COR-L47 (cell line): Measurements from ENCODE around the gene CD300H.
A peak's percentile ranks its signal among the peaks of the same experiment; 100 is the strongest.
"Not testable (repeated sequence)": the region's sequence is repeated elsewhere in the genome, so short reads cannot be mapped to it uniquely, and the experiment has no call there.

Experiments
- DNase-seq: peaks from one replicate; lab custom pipeline; 2025; lab: John Stamatoyannopoulos, UW

CD300H gene

DNA sequence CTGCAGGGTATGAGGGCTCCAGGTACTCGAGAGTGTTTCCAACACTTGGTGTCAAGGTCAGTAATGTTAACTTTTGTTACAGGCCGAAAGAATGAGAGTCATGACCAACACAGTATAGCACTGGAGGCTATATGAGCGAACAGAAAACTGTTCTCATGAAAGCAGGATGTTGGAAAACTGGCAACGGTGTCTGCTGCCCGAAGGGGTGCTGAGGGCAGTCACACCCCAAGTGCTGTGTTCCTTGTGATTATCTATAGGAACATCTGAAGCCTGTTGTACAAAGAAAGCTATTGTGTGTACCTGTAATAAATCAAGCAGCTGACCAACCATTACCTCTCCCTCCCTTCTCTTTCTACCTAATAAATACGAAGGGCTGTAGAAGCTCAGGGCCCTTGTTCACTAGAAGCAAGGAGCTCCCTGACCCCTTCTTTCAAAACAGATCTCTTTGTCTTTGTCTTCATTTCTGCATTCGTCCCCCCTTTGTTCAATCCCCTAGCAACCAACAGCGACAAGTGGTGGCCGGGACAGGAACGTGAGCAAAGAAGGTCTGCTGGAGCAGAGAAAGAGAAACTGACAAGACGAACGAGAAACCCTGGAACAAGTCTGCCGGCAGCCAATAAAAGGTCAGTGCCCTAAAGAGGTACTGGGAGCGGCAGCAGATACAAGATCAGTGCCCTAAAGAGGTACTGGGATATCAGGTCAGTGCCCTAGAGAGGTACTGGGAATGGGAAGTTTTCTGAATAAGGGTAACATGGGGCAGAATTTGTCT is 17.2 kb upstream of the CD300H start:
- no peak for DNase-seq

DNA sequence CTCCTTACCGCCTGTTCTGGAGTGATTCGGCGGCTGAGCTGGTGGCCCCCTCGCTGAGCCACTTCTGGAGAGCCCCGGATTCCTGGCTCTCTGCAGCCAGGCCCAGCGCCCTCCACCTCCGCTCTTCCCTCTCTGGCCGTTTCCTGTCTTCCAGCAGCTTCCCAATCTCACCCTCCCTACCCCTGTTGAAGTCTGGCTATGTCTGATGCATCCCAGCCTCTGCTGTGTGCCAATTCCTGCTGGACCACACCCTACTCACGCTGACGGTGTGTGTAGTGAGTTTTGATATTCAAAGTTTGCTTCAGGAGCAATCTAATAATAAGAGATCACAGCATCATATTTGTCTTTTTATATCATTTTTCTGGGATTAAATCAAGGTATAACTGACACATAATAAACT is 15.3 kb upstream of the CD300H start:
- no peak for DNase-seq

DNA sequence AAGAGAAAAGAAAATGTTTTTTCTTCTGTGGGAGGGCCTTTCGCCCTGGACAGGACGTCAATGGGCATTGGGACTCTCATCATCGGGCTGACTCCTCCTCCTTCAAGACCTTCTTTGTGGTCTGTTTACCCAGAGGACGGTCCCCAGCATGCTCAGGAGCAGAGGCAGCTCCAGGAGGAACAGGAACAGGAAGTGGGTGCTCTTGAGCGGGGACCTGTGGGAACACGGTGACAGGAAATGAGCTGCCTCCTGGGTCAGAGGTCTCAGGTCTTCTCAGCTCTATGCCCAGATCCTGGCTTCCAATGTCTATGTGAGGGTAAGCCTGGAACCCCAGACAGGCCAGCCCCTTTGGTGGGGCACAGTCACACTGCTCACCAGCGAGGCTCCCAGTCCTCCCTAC is 12.6 kb upstream of the CD300H start:
- DNase-seq: no peak

DNA sequence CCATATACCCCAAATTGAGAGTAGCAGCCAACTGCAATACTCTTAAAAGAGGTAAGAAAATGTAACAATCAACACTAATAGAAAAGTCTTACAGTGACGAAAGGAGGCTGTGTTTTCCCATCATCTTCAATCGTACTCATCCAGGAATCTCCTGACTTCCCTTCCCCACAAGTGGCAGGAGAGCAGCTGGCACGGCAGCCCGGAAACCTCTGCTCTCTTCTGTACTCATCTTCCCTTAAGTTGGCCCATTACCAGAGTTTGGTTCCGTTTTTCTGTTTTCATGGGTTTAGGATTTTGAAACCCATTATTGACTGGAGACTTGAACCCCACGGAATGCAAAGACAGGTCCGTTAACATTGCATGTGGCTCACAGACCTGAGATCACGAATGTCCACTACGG is 11.7 kb upstream of the CD300H start:
- DNase-seq: no peak

DNA sequence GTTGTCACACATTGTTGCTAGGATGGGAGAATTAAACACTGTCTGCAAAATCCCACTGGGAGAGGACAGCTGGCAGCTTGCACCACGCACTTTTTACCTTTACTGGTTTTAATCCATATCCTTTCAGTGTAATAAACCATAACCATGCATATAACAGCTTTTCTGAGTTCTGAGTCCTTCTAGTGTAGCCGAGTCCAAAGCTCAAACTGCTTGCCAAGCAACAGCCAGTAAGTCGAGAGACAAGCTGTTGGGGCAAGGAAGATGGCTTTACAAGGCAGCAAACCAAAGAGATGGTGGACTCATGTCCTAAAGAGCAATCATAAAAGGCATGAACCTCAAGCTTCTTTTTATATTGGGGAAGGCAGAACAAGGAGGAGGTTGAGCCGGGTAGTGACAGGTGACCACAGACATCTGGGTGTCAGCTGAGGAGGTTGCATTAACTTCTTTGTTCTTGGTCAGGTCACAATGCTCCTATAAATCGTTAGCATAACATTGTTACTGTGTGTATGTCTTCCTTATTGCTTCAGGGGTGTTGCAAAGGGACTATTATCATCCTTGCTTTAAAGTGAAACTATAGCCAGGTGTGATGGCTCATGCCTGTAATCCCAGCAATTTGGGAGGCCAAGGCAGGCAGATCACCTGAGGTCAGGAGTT is 7.3 kb upstream of the CD300H start:
- no peak for DNase-seq

DNA sequence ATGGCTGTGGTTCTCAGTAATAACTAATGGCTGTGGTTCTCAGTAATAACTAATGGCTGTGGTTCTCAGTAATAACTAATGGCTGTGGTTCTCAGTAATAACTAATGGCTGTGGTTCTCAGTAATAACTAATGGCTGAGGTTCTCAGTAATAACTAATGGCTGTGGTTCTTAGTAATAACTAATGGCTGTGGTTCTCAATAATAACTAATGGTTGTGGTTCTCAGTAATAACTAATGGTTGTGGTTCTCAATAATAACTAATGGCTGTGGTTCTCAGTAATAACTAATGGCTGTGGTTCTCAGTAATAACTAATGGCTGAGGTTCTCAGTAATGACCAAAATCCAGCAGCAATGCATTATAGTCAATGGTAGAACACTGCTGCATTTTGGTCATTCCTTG is 6.3 kb upstream of the CD300H start:
- not testable (repeated sequence) for DNase-seq

DNA sequence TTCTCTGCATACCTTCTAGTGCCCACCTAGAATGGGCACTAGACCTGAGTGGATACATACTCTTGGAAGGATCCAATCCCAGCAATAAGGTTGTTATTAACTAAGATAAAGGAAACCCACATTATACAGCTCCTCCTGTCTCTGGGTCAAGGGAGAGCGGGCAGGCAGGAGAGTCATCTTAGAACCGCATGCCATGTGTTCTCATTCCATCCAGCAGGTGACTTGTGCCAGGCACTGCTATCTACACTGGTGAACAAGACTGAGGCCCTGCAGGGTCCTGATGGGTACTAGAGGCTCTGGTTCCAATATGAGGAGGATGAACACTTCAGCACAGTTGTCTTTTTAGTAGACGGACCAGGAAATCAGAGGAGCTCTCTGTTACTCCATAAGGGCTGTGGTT is 5.9 kb upstream of the CD300H start:
- DNase-seq: no peak

DNA sequence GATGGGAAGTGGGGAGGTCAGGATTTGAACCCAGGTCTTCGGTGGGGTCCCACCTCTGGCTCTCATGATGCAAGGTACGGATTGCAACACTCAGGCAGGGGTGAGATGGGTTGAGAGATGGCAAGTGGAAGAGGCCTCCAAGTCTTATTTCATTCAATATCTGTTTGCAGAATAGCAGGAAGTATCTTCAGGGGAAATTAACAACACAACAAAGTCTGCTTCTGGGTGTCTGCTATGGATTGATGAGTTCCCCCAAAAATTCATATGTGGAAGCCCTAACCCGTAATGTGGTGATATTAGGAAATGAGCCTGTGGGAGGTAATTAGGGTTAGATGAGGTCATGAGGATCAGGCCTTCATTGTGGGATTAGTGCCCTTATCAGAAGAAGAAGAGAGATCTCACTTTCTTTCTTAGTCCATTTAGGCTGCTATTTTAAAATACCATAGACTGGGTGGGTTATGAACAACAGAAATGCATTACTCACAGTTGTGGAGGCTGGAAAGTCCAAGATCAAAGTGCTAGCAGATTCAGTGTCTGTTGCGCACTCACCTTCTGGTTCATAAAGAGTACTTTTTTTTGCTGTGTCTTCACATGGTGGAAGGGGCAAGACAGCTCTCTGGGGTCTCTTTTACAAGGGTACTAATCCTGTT is 4.4 kb upstream of the CD300H start:
- no peak for DNase-seq

DNA sequence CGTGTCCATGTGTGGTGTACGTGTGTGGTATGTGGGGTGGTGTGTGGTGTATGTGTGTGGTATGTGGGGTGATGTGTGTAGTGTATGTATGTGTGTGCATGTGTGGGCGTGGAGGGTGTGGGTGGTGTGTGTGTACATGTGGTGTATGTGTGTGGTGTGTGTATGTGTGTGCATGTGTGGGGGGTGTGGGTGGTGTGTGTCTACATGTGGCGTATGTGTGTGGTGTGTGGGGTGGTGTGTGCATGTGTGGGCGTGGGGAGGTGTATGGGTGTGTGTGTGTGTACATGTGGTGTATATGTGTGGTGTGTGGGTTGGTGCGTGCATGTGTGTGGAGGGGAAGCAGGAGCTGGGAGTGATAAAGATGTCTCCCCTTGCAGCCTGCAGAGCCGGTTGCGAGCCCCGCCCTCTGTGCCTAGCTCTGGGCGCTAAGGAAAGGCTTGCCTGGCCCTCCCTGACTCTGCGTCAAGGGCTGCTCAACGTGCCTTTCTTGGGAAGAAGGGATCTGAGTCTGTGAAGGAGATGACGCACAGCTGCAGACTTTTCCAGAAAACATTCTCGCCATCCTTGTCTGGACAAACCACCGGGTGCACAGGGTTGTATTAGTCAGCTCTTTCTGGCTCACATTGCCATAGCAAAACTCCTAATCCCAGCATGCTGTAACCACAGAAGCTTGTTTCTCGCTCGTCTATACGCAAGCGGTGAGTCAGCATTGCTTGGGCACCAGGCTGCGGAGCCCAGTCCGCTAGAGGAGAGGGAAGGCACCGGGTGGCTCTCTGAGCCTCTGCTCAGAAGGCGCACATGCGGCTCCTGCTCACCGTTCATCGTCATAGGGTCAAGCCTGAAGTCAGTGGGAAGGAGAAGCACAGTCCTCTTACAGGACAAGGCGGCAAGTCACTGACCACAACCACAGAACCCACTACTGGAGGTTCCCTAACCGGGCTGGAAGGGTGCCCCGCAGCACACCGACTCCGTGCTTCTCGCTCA is 2.0 kb upstream of the CD300H start:
- no peak for DNase-seq

DNA sequence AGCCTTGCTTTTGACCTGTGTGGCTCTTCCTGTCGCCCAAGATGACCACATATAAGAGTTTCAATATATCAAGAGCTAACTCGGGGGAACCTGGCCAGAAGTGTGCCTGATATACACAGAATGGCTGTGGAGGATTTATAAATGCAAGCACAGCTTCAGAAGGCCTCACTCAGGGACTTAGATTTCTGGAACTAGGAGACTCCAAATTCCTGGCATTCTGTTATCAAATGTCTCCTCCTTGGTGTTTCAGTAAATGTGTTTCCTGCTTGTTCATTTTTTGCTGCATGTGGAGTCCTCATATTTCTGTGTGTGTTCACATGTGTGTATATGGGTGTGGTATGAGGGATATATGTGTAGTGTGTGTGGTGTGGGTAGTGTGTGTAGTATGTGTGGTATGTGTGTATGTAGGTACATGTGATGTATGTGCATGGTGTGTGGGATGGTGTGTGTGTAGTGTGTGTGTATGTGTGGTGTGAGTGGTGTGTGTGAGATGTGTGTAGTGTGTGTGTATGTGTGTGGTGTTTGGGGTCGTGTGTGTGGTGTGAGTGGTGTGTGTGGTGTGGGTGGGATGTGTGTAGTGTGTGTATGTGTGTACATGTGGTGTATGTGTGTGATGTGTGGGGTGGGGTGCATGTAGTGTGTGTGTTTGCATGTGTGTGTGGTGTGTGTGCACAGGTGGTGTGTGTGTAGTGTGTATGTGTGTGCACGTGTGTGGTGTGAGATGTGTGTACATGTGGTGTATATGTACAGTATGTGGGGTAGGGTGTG is 981 bp upstream of the CD300H start:
- no peak for DNase-seq

DNA sequence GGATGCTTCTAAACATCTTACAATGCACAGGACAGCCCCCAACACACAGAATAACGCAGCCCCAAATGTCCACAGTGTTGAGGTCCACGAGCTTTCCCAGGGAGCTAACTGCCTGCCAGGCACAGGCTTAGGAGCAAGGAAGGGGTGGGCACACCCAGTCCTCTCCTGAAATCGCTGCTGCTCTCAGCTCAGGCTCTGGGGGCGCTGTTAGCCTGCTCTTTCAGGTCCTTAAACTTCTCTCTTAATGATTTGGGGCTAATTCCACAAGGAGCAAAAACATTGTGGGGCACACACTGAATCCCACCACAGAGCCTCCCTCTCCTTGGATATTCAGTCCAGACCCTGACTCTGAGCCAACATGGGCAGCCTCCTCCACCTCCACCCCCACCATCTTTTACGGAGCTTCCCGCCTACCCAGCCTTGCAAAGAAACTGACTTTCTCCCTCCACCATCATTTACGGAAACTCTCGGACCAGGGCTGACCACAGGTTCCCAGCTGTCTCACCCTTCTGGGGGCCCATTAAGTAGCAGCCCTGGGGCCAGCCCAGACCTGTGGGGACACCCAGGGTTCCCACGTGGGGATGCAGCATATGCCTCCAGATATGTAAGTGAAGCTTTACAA is 1.1 kb downstream of the CD300H start:
- peak; percentile 33 for DNase-seq

DNA sequence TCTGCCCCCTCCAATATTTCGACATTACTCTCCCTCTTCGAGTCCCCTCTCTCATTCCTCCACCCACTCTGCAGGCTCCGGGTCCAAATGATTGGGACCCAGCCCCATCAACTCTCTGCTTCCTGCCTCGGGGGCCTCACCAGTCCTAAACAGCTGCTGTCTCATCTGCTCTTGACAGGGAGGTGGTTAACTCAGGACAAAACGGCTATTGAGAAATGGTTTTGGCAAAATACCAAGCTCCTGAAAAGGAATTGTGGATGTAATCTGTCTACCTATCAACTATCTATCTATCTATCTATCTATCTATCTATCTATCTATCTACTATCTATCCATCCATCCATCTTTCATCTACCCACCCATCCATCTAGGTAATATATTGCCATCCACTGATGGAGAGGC is 2.2 kb downstream of the CD300H start:
- no peak for DNase-seq

DNA sequence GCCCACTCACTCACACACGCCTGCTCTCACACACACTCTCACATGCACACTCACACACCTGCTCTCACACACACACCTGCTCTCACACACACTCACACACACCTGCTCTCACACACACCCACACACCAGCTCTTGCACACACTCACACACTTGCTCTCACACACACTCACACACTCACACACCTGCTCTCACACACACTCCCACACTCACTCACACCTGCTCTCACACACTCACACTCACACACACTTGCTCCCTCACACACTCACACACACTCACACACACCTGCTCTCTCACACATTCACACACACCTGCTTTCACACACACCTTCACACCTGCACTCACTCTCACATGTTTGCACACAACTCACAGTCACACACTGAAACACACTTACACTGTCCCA is 4.0 kb downstream of the CD300H start:
- DNase-seq: no peak

DNA sequence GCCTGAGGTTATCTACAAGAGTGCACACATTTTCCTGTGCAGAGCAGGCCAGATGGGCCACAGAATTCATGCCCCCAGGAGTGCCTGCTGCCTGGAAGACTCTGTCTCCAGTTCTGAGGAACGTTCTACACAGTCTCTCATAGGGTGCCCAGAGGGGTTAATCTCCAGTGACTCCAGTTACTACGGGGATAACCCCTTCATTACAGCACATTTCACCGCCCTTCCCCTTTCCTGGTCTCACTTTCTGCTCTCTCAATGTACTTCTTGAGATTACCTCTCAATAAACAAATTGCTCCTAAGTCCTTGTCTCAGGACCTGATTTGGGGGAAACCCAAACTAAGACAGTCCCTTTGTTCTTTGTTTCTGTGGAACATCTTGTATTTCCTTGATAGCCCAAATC is 5.7 kb downstream of the CD300H start:
- DNase-seq: no peak

DNA sequence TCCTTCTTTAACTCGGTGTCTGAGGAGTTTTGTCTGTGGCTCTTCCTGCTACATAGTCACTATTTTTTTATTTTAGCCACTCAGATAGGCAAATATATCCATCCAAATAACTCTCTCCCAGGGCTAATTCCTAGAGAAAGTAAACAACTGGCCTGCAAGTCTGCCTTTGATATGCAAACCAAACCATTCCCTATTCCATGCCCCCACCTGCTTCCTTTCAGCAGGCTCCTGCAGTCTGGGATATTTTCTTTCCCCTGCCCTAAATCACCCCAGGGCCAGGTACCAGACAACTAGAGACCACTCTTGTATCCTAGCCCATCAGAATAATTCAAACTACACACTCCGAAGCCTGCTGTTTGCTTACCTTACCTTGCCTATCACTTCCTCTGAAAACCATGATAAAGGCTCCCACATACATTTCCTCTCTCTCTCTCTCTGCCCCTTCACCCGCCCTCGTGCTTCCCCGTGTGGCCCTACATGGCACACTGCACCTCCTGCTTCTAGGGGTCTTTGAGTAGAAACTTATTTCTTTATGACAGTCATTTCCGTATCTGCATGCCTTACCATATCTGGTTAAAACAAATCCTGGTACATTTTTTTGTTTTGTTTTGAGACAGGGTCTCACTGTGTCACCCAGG is 8.3 kb downstream of the CD300H start:
- no peak for DNase-seq

DNA sequence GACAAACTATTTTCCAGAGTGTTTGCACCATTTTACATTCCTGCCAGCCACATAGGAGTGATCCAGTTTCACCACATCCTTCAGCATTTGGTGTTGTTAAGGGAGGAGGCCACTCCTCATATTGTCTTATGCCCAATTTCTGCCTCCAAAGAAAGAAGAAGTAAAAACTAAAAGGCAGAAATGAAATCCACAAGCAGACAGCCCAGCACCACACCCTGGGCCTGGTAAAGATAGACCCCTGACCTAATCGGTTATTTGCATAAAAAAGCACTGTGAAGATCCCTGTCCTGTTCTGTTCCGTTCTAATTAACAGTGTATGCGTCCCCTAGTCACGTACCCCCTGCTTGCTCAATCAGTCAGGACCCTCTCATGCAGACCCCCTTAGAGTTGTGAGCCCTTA is 8.9 kb downstream of the CD300H start:
- DNase-seq: not testable (repeated sequence)

DNA sequence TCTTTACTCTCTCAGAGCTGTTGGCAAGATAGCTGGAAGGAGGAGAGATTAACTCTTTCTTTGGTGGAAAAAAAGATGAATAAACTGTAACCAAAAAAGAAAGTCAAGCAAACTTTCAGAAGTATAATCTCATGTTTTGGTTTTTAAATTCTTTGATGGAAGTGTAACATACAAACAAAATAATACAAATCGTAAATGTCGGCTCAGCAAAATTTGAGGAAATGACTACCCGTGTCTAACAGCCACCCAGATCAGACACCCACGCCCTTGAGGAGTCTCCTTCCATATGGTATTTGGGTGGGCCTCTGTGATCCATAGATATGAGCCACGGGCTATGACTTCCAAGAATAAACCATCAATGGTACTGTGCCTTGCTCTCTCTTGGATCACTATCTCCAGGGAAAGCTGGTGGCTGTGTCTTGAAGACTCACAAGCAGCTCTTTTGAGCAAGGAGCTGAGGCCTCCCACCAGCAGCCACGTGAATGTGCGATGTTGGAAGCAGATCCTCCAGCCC is 11.8 kb downstream of the CD300H start:
- DNase-seq: no peak

DNA sequence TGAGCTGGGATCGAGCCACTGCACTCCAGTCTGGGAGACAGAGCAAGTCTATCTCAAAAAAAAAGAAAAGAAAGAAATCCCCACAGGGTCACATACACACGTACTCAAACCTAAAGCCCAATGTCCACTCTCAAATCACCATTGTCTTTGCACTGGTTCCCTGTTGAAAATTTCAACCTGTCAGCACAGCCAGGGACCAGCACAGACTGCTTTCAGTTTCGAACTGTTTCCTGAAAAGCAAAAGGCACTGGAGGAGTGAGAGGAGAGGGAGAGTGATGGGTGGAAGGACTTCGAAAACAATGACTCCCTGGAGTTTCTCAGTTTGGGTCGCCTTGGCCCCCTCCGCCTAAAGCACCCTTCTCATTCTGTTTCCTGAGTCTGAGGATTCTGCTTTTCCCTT is 12.4 kb downstream of the CD300H start:
- DNase-seq: no peak

DNA sequence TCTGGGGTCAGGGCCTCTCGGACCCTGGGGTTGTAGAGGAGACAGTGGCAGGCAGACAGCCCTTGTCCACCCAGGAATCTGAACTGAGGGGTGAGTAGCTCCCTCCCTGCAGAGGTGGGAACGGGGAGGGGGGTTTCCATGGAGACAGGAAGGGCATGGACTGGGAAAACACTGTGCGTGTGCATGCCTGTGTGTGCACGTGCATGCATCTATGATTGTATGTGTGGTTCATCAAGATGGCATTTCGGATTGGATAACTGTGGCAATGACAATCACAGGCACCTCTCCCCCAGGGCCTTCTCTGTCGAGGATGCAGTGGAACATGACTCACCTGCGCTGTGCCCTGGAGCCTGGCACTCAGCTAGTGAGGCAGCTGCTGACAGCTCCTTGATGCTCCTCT is 15.3 kb downstream of the CD300H start:
- no peak for DNase-seq

DNA sequence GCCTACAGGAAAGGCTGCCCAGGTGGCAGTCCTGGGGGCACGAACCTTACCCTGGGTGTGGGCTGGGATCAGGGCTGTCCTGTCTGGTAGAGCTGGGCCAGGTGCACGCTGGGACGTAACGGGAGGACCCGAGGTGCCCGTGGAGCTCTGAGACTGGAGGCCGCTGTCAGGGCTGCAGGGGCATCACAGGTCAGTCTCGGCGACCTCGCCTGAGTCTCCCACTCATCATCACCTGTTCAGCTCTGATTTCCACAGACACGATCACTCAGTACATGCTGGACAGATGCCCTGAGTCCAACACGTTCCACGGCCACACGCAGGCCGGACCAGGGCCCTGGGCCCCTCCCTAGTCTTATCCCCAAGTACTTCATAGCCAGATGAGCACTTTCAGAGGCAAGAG is 16.7 kb downstream of the CD300H start:
- DNase-seq: no peak
